ENCODE results near the gene POFUT2.

POFUT2 gene

DNA sequence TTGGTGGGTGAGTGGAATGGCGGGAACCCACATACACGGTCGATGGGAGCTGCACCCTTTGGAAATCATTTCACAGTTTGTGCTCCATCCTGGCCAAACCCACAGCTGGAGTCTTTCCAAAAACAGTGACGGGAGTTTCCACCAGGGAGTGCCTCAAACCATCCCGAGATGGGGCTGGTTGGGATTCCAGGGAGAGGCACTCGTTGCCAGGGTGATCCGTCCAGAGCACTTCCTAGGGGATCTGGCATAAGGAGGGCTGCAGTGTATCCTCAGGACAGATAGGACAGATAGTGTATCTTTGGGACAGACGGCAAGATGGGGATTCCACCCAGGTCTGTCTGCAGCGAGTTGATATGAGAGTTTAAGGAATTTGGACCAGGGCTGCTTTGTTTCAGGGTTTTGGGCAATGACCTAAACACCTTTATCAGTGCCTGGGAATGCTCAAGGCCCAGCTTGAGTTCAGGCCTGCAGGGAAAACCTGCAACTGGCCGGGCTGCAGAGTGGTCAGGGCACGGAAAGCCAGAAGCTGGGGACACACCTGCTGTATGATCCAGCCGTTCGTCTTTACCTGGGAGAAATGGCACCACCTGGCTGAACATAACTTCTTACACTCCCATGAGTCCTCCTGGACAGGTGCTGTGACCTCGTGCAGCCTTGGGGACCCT, 3.4 kb upstream of the POFUT2 start:
- DNase-seq, result no peak
- in situ Hi-C loops (cut with MboI; ENCODE audit: low pct_unique_long_range_greater_than_20kb, low sequenced_read_pairs), result no loop called here

GRCh38 chr21:45289655-45290515, 2.2 kb upstream of the POFUT2 start:
- no peak for DNase-seq
- in situ Hi-C loops (cut with MboI; ENCODE audit: low pct_unique_long_range_greater_than_20kb, low sequenced_read_pairs), result no loop called here

DNA sequence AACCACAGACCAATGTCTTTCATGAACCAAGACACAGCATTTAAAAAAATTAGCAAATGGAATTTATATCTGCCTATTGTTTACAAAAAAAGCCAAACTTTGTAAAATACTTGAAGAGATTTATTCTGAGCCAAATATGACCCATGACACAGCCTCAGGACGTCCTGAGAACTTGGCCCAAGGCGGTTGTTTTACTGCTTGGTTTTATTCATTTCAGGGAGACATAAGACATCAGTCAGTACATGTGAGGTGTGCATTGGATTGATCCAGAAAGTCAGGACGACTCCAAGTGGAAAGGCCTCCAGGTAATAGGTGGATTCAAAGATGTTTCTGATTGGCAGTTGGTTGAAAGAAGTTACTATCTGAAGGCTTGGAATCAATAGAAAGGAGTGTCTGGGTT, 1.4 kb upstream of the POFUT2 start:
- in situ Hi-C loops (cut with MboI; ENCODE audit: low pct_unique_long_range_greater_than_20kb, low sequenced_read_pairs), result no loop called here
- no peak for DNase-seq

GRCh38 chr21:45288441-45288841, 746 bp upstream of the POFUT2 start:
- no peak for DNase-seq
- in situ Hi-C loops (cut with MboI; ENCODE audit: low pct_unique_long_range_greater_than_20kb, low sequenced_read_pairs), result no loop called here

DNA sequence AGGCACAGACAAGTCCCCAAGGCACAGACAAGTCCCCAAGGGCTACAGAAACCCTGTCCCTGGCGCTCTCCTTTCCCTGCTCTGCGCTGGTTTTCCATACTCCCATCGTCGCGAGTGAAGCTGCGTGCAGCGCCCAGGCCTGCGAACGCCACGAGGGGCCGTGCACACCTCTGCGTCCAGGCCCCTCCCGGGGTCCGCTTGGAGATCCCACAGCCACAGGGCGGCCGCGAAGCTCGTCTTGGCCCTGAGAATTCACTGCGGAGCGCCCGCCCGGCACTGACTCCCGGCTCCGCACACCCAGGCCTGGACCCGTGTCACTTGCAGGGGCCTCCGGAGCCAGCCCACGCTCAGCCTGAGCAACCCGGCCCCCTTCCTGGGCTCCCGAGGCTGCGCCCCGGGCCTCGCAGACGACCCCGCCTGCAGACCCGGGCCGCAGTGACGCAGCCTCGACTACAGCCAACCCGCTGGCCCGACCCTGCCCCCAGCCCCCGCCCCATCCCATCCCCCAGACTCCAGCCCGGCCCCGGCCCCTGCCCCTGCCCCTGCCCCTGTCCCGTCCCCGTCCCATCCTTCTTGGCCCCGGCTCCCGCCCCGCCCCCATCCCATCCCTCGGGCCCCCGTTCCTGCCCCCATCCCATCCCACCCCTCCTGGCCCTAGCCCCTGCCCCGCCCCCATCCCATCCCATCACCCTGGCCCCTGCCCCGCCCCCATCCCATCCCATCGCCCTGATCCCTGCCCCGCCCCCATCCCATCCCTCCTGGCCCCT, 841 bp downstream of the POFUT2 start:
- in situ Hi-C loops (cut with MboI; ENCODE audit: low pct_unique_long_range_greater_than_20kb, low sequenced_read_pairs), result no loop called here
- no peak for DNase-seq

DNA sequence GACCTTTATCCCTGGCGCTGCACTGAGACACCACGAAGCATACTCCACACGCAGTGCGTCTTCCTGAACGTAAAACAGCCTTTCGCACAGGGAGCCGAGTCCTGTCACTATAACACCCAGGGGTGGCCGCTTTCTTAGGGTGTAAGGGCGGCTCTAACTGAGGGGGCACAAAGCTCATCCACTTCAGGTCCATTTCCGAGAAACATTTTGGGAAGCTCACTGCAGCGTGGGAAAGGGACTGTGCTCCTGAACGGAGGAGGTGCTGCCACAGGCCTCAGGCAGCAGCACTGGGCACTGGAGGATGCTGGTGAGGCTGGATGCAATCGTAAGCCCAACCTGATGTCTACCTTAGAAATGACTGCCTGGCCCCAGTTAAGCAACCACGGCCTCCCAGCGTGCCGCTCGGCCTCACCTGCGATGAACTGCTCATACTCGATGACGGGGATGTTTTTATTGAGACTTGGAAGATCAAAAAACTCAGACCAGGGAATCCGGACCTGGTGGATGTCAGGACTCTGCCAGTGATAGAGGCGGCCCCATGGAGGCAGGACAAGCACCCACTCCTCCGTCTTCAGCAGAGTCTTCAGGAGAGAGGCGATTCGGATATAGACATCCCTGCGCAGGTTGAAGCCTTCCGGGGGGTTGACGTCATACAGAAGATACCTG, 2.3 kb downstream of the POFUT2 start:
- in situ Hi-C loops (cut with MboI; ENCODE audit: low pct_unique_long_range_greater_than_20kb, low sequenced_read_pairs), result no loop called here
- no peak for DNase-seq

GRCh38 chr21:45284456-45284741, 3.3 kb downstream of the POFUT2 start:
- no peak for DNase-seq
- in situ Hi-C loops (cut with MboI; ENCODE audit: low pct_unique_long_range_greater_than_20kb, low sequenced_read_pairs), result no loop called here

GRCh38 chr21:45283611-45284455, 3.9 kb downstream of the POFUT2 start:
- no peak for DNase-seq
- in situ Hi-C loops (cut with MboI; ENCODE audit: low pct_unique_long_range_greater_than_20kb, low sequenced_read_pairs), result no loop called here

GRCh38 chr21:45283035-45283610, 4.6 kb downstream of the POFUT2 start:
- in situ Hi-C loops (cut with MboI; ENCODE audit: low pct_unique_long_range_greater_than_20kb, low sequenced_read_pairs), result no loop called here
- DNase-seq, result no peak

- in situ Hi-C loops (cut with MboI; ENCODE audit: low pct_unique_long_range_greater_than_20kb, low sequenced_read_pairs), result no loop called here
Measured at GRCh38 chr21:45282283-45283034, 5.2 kb downstream of the POFUT2 start.

GRCh38 chr21:45281411-45282282, 6.0 kb downstream of the POFUT2 start:
- in situ Hi-C loops (cut with MboI; ENCODE audit: low pct_unique_long_range_greater_than_20kb, low sequenced_read_pairs), result no loop called here
- no peak for DNase-seq

More at GRCh38 chr21:45282283-45283034, 5.2 kb downstream of the POFUT2 start:
- no peak for DNase-seq

DNA sequence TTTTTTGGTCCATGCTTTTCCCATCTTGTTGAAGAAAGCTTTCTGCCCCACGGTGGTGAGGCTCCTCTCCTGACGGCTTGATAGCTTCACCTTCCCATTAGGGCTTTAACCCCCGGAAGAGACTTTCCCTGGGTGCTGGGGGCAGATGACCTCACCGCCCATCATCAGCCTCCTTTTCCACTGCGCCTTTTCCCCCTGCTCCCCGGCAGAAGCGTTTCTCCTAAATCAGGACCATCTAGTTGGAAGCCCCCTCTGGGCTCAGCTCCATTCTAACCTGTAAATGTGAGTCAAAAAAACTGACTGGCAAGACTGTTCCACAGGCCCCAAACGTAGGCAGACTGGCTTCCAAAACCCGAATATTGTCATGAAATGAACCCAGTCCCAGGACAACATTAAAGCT, 6.7 kb downstream of the POFUT2 start:
- in situ Hi-C loops (cut with MboI; ENCODE audit: low pct_unique_long_range_greater_than_20kb, low sequenced_read_pairs), result no loop called here
- DNase-seq, result no peak

DNA sequence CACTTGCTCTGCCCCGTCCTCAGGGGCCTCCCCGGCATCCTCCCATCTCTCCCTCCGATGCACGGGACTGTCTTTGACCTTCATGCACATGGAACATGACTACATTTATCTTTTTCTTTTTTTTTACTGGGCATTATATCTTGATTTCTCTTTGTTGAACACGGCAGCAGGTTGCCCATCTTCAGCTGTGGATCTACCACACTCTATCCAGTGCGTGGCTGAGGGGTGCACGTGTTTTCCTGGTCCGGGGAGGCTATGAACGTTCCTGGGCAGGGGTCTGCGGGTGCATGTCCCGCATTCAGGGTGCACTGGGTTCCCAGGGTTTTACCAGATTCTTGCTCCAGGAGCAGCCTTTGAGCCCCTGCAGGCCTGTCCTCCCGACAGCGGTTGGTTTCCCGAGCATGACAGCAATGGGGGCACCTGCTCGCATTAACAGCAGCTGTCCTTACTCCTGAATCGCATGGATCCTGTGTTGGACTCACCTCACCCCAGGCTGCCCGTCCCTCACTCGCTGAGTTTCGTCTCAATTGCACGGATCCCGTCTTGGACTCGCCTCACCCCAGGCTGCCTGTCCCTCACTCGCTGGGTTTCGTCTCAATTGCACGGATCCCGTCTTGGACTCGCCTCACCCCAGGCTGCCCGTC, 7.4 kb downstream of the POFUT2 start:
- in situ Hi-C loops (cut with MboI; ENCODE audit: low pct_unique_long_range_greater_than_20kb, low sequenced_read_pairs), result no loop called here
- DNase-seq, result no peak

GRCh38 chr21:45279446-45280177, 8.1 kb downstream of the POFUT2 start:
- in situ Hi-C loops (cut with MboI; ENCODE audit: low pct_unique_long_range_greater_than_20kb, low sequenced_read_pairs), result no loop called here

DNA sequence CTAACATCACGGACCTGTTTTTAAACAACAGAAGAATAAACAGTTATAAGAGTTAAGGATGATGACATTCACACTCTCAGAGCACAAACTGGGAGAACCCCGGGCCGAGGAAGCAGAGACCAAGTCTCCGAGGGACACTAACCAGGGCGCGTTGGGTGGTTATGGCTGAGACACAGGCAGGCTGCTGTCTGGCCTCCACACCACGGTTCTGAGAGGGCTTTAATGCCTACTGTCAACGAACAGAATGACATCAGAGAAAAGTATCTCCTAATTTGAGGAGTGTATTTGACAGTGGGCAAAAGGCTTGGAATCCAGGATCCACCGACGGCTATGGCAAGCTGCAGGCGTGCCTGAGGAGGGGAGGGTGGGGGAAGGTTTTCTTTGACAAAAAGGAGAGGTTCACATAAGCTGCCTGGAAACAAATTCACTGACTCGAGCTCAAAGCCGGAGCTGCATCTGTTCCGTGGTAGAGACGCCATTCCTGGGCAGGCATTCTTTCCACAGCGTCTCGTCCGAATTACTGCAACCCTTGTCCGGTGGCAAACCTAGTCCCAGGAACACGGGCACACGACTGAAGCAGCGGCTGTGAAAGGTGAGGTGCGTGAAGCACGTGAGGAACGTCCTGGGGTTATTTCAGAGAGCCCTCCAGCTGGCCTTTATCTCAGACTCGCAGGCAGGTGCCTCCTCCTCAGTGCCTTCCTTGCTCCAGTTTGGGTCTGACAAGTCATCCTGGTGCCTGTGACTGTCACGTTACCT, 9.4 kb downstream of the POFUT2 start:
- DNase-seq, result no peak
- in situ Hi-C loops (cut with MboI; ENCODE audit: low pct_unique_long_range_greater_than_20kb, low sequenced_read_pairs), result no loop called here

More at GRCh38 chr21:45279446-45280177, 8.1 kb downstream of the POFUT2 start:
- DNase-seq, result no peak
